Neutrophil (primary cell): ENCODE measurements around the gene SLC38A11.

Experiments used
- H3K27ac ChIP-seq: fragments of 200-600 bp; sonication (generic); 2 replicates; pipeline ENCODE4 v1.5.1; 2016; ENCODE audit warnings: mild to moderate bottlenecking, moderate library complexity
- H3K27me3 ChIP-seq: fragments of 200-600 bp; sonication (generic); 2 replicates; pipeline ENCODE4 v1.6.0; 2016; ENCODE audit warnings: mild to moderate bottlenecking
- H3K36me3 ChIP-seq: fragments of 200-600 bp; sonication (generic); 2 replicates; pipeline ENCODE4 v1.5.1; 2017
- H3K4me1 ChIP-seq, 2 experiments: fragments of 200-600 bp in 1 of 2; sonication (generic) in 1 of 2; 1 replicate in 1 of 2; 2 replicates in 1 of 2; pipeline versions ENCODE4 v1.5.1 to v1.6.1; 2013 to 2016; ENCODE audit warnings: low read depth in 1 of 2, low read length in 1 of 2, mild to moderate bottlenecking in 1 of 2, moderate library complexity in 1 of 2; ENCODE audit not compliant: control insufficient read depth in 1 of 2, insufficient read depth in 1 of 2
- H3K4me3 ChIP-seq, 2 experiments: fragments of 200-600 bp in 1 of 2; sonication (generic) in 1 of 2; 1 replicate in 1 of 2; 2 replicates in 1 of 2; pipeline ENCODE4 v1.5.1; 2013 to 2016; ENCODE audit warnings: low read depth in 1 of 2, low read length in 1 of 2, mild to moderate bottlenecking in 1 of 2, moderate library complexity in 1 of 2
- H3K9me3 ChIP-seq: fragments of 200-600 bp; sonication (generic); 2 replicates; pipeline ENCODE4 v1.5.1; 2016
- TF ChIP-seq, protein P1 (sequence below): fragments of 200-600 bp; sonication (generic); IDR thresholded peaks from 2 replicates; pipeline ENCODE4 v1.5.1; 2016; ENCODE audit warnings: antibody characterized with exemption

Gene SLC38A11

DNA sequence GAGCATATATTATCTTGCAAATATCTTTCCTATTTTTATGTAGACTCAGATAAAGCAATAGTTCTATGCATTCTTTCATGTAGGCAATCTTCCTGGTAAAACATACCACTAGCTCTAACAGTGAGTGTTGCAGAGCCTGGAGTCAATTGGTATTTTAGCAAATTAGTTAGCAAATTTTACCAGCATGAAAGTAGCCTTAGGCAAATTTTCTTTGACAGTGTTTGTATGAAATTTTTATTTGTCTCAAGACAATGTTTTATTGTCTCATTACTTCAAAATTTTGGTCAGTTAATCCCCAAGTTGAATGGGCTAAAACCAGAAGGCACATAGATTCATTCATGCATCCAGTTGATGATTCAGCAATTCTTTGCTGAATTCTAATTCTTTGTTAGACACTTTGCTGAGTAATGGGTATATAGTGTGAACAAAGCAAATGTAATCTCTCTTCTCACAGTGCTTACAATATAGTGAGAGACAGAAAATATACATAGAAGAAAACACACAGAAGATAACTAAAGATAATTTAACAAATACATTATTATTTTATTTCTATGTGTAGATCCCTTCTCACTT lies 27.1 kb downstream of the SLC38A11 start:
- H3K4me1 ChIP-seq: no peaks in the 10 kb centered on the region
- H3K27me3 ChIP-seq: no peaks in the 10 kb centered on the region
- no peak overlapping the region for H3K27ac ChIP-seq
- TF ChIP-seq, protein P1, sequence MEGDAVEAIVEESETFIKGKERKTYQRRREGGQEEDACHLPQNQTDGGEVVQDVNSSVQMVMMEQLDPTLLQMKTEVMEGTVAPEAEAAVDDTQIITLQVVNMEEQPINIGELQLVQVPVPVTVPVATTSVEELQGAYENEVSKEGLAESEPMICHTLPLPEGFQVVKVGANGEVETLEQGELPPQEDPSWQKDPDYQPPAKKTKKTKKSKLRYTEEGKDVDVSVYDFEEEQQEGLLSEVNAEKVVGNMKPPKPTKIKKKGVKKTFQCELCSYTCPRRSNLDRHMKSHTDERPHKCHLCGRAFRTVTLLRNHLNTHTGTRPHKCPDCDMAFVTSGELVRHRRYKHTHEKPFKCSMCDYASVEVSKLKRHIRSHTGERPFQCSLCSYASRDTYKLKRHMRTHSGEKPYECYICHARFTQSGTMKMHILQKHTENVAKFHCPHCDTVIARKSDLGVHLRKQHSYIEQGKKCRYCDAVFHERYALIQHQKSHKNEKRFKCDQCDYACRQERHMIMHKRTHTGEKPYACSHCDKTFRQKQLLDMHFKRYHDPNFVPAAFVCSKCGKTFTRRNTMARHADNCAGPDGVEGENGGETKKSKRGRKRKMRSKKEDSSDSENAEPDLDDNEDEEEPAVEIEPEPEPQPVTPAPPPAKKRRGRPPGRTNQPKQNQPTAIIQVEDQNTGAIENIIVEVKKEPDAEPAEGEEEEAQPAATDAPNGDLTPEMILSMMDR: no peak
- no peaks in the 10 kb centered on the region for H3K9me3 ChIP-seq
- H3K36me3 ChIP-seq: no peaks in the 10 kb centered on the region
- no peak overlapping the region for H3K4me3 ChIP-seq

DNA sequence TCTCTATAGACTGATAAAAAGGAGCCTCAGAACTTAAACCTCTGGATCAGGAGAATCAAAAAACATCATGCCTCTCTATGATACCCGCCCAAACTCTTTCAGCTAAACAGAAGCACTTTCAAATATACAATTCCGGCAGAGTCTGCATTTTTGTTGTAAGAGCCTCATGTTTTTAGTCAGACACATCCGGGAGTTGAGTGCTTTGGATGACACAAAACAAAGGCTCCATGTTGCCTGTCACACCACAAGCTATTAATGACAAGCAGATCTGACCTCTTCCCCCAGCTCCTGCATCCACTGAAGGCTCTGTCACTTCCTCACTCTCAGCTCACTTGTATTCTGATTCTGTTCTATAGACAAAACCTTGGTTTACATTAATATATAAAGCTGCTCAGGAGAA lies 33.2 kb downstream of the SLC38A11 start:
- Histone ChIP-seq H3K4me1 (no peaks in the 10 kb centered on the region), H3K36me3 (no peaks in the 10 kb centered on the region), H3K4me3 (no peak overlapping the region), H3K9me3 (no peaks in the 10 kb centered on the region), H3K27me3 (no peaks in the 10 kb centered on the region), H3K27ac (no peak overlapping the region)
- TF ChIP-seq, protein P1: no peak

DNA sequence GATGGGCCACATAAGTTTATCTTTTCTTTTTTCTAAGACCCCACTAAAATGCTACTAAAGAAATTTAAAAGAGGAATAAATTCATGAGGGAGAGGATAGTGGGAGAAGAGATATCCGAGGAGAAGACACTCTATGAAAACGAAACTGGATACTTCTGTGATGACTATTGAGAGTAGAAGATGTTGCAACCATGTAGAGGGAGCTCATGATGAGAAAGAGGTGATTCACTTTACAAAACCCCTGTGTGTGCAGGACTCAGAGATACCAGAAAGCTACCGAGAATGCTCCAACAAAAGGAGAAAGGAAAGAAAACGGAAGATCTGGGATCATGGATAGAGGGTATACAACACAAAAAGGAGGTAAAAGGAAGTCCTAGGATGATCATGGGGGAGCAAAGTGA lies 34.9 kb downstream of the SLC38A11 start:
- Histone ChIP-seq H3K27ac (no peak overlapping the region), H3K4me1 (no peaks in the 10 kb centered on the region), H3K27me3 (no peaks in the 10 kb centered on the region), H3K36me3 (no peaks in the 10 kb centered on the region), H3K4me3 (no peak overlapping the region), H3K9me3 (no peaks in the 10 kb centered on the region)
- TF ChIP-seq, protein P1: no peak

DNA sequence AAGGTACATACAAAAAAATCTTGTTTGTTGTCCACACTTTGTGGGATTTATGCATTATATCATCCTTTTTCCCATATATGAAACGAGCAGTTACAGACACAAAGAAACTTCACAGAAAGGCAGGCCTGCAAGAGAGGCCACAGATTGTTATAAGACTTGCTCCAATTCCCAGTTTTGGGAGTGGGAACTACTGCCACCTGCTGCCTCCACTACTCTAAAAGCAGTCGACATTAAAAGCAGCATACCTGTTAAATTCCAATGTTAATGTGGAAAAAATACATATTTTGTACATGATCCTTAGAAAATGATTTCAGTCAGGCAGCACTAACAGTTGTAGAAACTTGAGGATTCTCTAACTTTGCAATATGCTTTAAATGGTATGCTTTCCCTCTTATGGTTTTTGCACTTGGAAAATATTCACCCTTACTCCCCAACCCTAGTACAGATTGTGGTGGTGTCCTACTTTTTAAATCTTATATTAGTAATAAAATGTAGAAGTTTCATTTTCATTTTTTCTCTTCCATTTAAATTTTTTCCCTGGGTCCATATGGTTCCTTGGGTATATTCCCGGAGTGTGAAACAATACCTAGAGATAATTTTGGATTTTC lies 37.9 kb downstream of the SLC38A11 start:
- TF ChIP-seq, protein P1: no peak
- no peaks in the 10 kb centered on the region for H3K9me3 ChIP-seq
- H3K27me3 ChIP-seq: no peaks in the 10 kb centered on the region
- no peak overlapping the region for H3K4me3 ChIP-seq
- no peaks in the 10 kb centered on the region for H3K4me1 ChIP-seq
- no peak overlapping the region for H3K27ac ChIP-seq
- no peaks in the 10 kb centered on the region for H3K36me3 ChIP-seq

DNA sequence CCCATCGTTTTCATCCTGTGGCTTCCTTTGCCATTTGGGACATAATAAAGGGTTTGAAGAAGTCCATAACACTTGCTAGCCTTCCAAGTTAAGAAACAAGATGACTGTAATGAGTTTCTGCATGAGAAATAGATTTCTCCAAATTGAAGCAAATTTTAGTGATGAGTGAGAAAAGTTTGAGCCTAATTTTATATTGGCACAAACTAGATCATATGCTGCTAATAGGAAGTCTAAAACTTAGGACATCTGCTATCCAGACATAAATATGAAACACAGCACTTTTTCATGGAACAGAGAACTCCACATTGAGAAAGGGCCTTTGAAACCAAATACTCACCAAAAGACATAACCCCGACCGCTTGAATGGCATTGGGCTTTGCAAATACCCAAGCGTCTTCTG lies 39.8 kb downstream of the SLC38A11 start:
- TF ChIP-seq, protein P1: no peak
- Histone ChIP-seq H3K9me3 (no peaks in the 10 kb centered on the region), H3K4me3 (no peak overlapping the region), H3K4me1 (no peaks in the 10 kb centered on the region), H3K27me3 (no peaks in the 10 kb centered on the region), H3K36me3 (no peaks in the 10 kb centered on the region), H3K27ac (no peak overlapping the region)
